CD4-positive, alpha-beta T cell treated with Interleukin-17A for 1 hour (primary cell): ENCODE measurements around the gene BHMT.
"Not testable (repeated sequence)": the region's sequence is repeated elsewhere in the genome, so short reads cannot be mapped to it uniquely, and the experiment has no call there.

Experiments
- DNase-seq: peaks from one replicate; pipeline ENCODE4 v3.0.0-alpha.2; 2020

BHMT gene

DNA sequence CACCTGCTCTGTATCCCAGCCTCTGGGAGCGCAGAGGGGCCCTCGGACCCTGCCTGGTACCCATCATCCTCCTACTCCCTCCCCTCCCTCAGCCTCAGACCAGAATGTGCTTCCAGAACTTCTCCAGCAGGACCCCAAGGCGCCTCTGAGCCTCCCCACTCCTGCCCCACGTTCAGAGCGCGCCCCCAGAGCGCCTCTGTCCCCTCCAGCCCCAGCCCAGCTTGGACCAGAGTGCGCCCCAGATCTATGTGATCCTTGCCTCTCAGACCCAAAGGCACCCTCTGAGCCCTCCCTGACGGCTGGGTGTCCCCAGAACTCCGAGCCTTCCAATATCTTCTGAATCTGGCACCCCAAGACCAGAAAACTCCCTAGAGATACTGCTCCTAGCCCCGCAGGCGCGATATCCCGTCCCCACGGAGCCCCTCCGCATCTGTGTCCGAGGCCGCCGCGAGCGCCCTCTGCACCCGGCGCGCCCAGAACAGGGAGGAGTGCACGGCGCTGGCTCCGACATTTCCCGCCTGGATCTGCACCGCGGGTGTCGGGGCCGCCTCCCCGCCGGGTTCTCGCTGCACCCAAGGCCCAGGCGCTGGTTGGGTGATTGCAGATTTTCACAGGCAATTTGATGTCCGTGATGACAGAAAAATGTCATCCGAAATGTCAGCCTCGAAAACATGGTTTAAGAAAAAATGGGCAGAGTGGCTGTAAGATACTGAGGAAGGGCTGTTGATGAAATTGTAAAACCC, 522 bp downstream of the BHMT start:
- DNase-seq, result no peak

DNA sequence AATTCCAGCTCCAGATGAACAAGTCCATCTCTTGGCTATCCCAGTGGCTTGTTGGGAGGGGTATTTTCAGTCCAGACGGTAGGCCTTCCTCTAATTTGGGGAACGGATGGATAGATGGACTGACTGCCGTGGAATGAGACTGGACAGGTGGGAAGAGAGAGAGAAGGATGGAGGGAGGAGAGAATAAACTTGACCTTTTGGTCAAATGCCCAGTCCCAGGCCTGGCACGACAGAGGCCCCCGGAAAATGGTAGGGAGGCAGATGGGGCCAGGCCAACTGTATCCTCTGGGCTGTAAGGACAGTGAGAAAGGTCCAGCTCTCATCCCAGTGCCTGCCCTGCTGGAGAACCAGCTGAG, 1.1 kb downstream of the BHMT start:
- DNase-seq, result no peak

DNA sequence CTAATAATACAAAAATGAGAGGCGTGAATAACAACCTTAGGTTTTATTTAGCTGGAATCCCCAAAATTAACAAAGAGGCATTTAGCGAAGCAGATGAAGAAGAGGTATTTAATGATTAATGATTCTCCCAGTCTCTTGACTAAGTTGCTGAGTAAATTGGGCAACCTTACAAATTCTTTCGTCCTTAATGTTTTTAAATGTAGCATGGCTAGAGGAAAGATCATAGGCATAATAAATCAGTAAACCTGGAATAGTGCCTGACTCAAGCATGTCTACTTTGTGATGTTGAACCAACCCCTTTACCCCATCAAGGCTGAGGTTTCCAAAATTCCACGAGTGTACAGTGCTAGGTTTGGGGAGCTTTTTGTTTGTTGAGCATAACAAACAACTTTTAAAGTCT, 7.9 kb downstream of the BHMT start:
- DNase-seq, result no peak

DNA sequence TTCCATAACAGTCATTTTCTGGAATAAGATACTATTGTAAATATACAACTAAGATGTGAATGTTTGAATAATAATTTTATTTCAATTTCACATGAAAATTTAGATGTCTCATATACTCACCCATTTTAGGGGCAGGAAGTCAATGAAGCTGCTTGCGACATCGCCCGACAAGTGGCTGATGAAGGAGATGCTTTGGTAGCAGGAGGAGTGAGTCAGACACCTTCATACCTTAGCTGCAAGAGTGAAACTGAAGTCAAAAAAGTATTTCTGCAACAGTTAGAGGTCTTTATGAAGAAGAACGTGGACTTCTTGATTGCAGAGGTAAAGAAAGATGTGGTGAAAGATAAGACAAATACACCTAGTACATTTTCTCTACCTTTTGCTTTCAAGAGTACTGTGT, 8.6 kb downstream of the BHMT start:
- DNase-seq, result no peak

DNA sequence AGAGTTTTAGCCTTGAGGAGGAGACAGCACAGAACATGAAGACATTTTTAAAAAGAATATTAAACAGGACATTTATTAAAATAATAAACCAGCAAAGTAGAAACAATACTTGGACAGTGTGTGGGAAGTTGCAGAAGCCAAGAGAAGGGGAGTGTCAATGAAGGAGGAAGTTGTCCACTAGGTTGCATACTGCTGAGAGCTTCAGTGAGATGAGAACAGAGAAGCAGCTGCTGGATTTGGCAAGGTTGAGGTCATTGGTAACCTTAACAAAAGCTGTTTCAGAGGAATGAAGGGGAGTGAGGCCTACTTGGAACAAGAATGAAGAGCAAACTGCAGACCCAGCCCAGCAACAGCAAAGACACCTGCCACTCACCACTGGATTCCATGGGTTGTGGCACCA, 11.4 kb downstream of the BHMT start:
- DNase-seq, result no peak

DNA sequence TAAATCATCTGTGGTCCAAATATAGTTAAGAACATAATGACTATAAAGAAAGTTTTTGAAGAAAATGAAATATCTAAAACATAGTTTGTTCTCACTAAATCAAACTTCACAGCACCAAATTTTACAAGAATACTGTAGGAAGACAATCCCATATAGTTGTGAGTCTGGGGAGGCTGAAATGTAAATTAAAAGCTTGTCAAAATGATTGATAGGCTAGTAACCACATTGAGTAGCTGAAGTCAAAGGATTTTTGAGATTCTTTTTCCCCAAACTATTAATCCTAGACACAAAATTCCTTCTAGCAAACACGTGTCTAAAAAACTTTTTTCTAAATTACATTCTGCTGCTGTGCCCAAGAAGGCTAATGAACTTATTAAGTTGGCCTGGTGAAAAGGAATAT, 13.0 kb downstream of the BHMT start:
- no peak for DNase-seq

DNA sequence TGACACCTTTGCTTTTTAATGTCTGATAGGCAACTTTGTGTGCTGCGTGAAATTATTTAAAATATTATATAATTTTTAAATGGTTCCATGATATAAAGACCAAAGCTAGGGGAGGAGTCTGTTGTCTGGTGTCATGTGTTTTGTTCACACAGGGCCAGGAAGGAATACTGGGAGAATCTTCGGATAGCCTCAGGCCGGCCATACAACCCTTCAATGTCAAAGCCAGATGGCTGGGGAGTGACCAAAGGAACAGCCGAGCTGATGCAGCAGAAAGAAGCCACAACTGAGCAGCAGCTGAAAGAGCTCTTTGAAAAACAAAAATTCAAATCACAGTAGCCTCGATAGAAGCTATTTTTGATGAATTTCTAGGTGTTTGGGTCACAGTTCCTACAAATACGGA, 19.2 kb downstream of the BHMT start:
- DNase-seq, result no peak

DNA sequence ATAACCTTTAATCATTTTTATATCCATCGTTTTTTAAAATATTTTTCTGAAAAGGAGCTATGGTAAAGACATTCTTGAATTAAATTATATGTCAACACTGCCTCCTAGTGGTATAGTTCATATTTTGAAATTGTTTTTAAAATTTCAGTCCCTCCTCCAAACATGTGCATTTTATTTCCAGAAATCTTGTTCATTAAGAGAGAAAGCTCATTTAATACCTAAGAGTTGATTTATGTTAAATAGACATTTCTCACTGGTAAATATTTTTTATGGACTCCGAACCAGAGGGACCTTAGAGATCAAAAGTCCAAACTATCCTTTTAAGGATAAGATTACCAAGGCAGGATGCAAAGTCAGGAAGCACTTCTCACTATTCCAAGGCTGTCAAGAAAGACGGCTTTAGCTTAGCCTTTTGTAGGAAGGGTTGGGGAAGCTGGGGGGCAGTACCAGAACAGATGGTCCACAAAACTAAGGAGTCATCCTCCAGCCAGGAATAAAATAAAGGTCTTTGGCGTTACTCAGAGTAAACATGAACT, 21.6 kb downstream of the BHMT start:
- peak; percentile 50 for DNase-seq

DNA sequence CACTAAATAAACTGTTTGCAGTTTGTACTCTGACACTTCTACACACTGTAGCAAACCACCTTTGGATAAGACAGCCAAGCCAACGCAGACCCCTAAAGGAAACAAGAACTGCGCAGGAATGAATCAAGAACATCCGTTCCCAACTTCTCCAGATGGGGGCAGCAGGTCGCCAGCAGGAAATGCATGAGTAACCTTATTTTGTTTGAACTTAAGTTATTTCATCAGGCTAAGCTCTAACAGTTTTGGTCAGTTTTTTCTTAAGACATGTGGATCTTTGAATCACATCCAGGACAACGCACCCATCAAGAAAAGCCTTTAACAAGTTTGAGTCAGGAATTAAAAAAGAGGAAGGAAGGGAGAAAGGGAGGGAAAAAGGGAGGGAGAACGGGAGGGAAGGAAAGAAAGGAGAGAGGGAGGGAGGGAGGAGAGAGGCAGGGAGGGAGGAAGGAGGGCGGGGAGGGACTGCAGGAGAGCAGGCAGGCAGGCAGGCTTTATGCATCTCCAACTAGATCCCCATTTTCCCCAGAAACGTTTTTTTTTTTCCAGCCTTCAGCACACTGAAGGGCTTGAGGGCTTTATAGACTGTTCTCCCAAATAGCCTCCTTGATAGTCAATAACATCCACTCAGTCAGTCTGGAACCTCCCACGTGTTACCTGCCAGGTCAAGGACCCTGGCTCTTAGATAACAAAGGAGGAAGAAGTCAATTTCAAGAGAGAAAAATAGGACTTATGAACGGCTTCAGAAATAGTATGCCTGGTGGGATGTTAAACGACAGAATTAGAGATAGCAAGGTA, 22.2 kb downstream of the BHMT start:
- DNase-seq, result peak; percentile 66

DNA sequence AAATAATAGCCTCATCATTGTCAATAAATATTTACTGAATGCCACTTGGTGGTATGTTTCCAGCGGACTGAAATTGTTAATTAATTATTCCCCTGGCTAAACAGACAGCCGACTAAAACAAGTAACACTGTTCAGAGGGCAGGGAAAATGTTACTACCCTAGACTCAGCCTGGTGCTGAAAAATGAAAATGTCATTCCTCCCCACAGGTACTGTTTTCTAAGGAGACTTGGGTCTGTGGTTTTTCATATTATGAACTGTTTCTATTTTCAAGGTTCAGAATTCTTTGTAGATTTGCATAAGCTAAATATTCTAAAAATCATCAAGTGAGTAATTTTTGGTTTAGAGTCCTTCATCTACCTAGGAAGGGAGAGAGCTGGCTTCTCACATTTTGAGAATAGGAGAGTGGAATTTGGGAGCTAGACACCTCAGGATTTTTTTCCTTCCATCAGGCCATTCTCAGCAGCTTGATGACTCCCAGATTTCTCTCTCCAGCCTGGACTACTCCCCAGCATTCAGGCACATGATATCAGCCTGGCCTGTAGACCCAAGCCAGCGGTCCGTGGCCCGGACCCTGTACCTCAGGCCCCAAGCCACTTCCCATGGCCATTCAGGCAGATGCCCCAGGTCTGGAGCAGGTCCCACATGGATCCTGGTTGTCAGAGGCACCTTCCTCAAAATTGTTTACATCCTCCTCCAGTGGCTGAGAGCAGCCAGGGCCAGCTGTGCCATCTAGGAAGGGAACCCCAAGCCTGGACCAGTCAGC, 24.4 kb downstream of the BHMT start:
- no peak for DNase-seq

DNA sequence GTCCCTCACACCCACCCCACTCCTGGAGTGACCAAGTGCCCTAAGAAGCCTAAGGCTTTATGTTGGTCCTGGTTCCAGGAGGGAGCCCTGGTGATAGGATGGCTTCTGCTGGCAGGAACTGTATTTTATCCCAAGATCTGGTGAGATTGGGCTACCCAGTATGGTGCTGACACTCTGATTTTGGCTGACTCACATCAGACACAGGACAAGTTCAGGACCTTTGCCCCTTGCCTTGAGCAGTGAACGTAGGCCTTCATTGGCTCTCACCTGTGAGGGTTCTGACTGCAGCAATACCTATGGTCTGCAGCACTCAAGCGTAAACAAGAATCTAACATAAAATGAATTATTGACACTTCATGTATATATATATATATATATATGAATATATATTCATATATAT, 25.0 kb downstream of the BHMT start:
- DNase-seq, result no peak

DNA sequence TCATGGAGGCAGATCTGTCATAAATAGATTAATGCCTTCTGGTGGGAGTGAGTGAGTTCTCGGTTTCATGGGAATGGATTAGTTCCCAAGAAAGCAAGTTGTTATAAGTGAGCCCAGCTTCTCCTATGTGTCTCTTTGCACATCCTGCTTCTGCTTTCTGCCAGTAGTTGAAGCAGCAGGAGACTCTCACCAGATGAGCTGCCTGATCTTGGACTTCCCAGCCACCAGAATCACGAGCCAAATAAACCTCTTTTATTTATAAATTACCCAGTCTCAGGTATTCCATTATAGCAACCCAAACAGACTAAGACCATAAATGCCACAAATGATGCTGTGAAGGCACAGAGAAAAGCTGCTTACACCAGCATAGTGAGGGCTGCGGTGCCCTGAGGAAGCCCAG, 28.9 kb downstream of the BHMT start:
- no peak for DNase-seq

DNA sequence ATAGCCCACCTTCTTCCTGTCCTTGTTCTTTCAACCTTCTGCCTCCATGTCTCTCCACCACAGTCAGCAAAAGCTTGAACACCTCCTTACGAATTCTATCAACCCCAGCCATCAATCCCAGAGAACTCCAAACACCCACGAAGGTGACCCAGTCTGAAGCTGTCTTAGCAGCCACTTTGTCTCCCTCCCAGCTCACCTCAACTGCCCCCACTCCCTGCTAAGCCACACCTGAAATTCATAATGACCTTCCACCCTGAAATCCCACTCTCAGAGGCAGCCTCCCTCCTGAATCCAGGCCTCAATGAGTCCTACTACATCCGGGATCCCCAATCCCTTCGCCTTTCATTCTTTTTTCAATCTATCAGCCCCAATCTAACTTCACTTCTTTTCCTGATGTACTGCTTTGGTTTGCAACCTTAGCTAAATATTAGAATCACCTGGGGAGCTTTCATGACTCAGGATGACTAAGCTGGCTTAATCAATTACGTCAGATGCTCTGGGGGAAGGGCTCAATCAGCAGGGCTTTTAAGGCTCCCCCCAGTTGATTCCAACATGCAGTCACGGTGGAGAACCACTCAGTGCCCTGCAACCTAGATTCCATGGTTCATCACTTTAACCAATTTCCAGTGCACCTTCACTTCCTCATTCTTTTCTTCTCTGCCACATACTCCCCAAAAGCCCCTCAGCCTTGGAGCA, 32.2 kb downstream of the BHMT start:
- no peak for DNase-seq

DNA sequence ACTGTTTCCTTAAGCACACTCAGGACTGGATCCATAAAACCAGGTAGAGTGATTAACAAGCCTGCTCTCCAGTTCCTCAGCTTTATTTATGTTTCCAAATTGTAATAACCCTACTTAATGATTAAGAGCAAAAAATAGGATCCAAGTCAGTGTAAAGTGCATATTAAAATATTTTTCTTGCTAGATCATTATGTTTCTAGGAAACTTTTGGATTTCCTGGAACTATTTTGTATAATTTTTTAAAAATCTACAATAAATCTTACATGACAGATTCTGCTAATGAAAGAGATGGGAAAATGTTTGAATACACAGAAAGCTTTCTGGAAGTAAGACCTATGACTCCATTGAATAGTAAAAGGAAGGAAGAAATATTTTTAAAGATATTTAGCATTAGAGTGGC, 35.5 kb downstream of the BHMT start:
- no peak for DNase-seq

DNA sequence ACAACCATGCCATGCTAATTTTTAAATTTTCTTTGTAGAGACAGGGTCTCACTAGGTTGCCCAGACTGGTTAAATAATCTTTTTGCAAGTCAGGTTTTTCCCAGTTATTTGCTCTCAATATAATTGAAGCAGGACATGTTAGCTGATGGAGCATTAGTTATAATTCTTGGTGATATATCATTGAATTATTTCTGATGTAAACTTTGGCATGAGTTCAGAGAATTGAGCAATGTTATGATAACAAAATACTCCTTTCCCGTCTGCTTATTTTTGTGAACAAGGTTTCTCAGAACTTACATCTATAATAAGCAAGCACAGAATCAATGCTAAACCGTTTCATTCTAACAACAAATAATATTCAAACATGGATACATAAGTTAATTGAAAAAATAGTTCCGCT, 37.8 kb downstream of the BHMT start:
- no peak for DNase-seq

DNA sequence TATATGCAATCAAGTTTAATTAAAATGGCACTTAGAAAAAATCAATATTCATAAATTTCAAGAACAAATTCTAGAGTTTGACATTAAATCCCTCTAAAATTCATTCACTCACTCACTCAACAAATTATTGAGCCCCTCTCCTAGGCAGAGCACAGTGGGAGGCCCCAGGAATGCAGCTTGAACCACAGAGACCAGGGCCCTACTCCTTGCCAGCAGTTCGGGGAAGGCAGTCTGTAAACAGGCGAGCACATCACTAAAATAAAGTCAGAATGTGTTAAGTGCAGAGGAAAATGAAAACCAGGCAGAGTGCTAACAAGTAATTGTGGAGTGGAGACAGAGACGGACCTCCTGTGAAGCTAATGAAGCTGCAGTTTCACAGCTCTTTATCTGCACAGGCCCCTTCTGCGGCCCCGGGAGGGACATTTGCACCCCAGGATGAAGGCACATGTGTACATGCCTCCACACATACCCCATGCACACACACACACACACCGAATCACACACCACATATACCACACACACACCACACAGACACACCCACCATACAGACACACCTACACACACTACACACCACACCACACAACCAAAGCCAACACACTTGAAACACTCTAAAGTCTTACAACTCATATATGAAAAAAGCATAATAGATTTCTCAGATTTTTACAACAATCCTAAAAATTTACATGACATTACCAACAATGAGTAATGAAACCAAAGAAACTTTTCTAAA, 40.5 kb downstream of the BHMT start:
- no peak for DNase-seq

DNA sequence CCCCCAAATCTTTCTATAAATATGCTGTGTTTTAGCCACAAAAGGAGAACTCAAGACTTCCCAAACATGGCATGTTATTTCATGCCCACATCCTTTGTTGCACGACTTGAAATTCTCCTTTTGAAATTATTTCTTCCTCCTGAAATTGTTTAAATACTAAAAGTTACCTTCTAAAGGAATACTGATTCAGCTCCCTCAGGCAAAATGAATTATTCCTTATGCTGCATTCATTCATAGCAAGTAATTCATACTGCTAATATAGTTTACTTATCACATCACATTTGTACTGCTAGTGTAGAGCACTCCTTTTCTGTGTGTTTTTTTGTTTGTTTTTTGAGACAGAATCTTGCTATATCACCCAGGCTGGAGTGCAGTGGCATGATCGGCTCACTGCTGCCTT, 45.7 kb downstream of the BHMT start:
- no peak for DNase-seq

DNA sequence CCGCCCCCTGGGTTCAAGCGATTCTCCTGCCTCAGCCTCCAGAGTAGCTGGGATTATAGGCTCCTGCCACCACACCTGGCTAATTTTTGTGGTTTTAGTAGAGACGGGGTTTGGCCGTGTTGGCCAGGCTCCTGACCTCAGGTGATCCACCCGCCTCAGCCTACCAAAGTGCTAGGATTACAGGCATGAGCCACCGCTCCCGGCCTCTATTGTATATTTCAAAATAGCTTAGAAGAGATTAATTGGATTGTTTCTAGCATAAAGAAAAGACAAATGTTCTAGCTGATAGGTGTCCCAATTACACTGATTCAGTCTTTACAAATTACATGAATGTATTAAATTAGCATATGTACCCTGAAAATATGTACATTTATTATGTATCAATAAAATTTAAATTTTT, 50.0 kb downstream of the BHMT start:
- DNase-seq, result not testable (repeated sequence)

DNA sequence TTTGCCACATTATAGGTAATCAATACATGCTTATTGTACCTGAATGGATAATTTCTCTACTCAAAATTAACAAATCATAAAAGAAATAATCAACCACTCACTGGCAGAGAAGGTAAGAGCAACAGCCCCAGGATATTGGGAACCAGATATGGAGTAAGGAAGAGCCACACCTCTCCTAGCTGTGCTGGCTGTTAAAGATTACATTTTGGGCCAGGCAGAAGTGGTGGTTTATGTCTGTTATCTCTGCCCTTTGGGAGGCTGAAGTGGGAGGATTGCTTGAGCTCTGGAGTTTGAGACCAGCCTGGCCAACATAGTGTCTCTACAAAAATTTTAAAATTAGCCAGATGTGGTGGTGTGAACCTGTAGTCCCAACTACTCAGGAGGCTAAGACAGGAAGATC, 56.4 kb downstream of the BHMT start:
- no peak for DNase-seq

DNA sequence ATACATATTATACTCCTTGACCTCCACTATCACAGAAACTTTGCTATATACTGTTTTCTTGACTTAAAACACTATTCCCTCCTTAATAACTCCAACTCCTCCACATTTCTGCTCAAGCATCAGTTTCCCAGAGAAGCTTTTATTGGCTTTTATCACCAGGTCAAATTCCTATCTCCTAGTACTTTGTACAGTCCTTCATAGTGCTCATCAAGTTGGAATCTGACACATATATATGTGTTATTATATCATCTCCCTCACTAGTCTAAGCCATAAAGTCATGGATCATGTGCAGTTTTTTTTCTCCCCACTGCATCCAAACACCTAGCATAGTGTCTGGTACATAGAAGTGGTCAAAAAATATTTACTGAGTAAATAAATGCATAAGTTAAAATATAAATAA, 59.1 kb downstream of the BHMT start:
- no peak for DNase-seq

DNA sequence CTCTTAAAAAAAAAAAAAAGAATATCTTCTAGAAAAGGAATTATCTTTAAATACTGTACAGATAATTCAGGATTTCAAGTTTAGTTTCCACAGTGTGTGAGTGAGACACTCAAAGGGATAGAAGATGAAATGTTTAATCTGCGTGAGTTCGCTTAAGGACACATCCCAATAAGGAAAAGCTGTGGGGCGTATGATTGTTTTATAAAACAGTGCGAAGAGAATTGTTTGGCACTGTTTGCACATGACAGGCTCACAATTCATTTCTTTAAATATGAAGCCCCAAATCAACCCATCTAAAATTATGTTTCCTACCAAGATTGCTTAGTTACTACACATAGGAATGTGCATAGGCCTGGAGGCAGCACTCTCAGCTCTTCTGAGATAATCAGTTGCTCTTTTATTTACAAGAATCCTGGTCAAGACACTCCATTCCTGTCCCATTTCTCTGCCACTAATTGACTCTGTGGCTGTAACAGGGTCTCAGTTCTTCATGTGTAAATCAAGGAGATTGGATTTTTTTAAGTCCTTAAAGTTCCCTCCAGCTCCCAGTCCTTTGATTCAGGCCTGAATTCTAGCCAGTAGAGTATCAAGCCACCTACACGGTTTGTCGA, 60.1 kb downstream of the BHMT start:
- DNase-seq, result no peak

DNA sequence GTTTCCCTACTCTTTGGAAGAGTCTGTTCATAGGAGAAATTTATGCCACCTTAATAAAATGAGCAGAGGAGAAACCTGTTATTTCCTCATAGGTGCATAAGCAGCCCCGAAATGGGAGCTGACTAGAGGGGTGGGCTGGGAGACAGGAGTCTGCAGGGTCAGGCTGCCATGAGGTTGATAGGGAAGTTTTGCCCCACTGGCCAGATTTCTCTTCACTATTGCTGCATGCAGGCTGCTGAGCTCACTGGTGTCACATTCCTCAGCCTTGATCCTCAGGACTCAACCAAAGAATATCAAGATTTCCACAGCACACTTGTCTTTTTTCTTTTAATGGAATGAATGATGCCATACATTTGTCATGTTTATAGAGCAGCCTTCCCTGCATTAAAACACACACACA, 60.7 kb downstream of the BHMT start:
- no peak for DNase-seq
